K562 (cell line): ENCODE results near the gene CAPRIN2. TPM values are rescaled to one million over a fixed set of nuclear protein-coding genes. Genes with fewer than 3 reads are reported as not detected.

Source experiments
- ATF1 ChIP-seq, 2 experiments: fragments of 450-650 bp in 1 of 2; IDR thresholded peaks; 2 replicates each; pipeline ENCODE4 v1.6.1; 2016; ENCODE audit warnings: missing compliant biosample characterization in 1 of 2, missing genetic modification characterization in 1 of 2
- BCL6 ChIP-seq: fragments of 250-450 bp; sonication (Bioruptor Pico); IDR thresholded peaks from 2 replicates; pipeline ENCODE4 v1.4.0; 2020
- DEAF1 ChIP-seq: fragments of 450-650 bp; formaldehyde crosslinking; IDR thresholded peaks from 2 replicates; pipeline ENCODE4 v1.4.0; 2020; ENCODE audit warnings: mild to moderate bottlenecking, moderate library complexity
- DPF2 ChIP-seq: fragments of 450-650 bp; IDR thresholded peaks from 2 replicates; pipeline ENCODE4 v1.6.1; 2016
- ESRRB ChIP-seq: fragments of 250-450 bp; sonication (Bioruptor Pico); IDR thresholded peaks from 2 replicates; pipeline ENCODE4 v1.5.0; 2020; ENCODE audit warnings: mild to moderate bottlenecking, moderate library complexity, borderline replicate concordance
- GABPB1 ChIP-seq: sonication (generic); formaldehyde crosslinking; IDR thresholded peaks from 2 replicates; pipeline ENCODE4 v1.8.0; 2022; ENCODE audit warnings: mild to moderate bottlenecking, missing genetic modification reagents
- HOXB6 ChIP-seq: fragments of 250-450 bp; sonication (Bioruptor Pico); IDR thresholded peaks from 2 replicates; pipeline ENCODE4 v1.5.1; 2022; ENCODE audit warnings: mild to moderate bottlenecking, borderline replicate concordance
- MBD2 ChIP-seq: sonication (generic); IDR thresholded peaks from 2 replicates; pipeline ENCODE4 v1.6.1; 2016; ENCODE audit warnings: low read depth, borderline replicate concordance
- MTA3 ChIP-seq: fragments of 450-650 bp; formaldehyde crosslinking; IDR thresholded peaks from 2 replicates; pipeline ENCODE4 v1.6.1; 2017; ENCODE audit warnings: mild to moderate bottlenecking, borderline replicate concordance
- MXD1 ChIP-seq: fragments of 250-450 bp; sonication (Bioruptor Pico); IDR thresholded peaks from 2 replicates; pipeline ENCODE4 v1.8.0; 2021; ENCODE audit warnings: borderline replicate concordance, mild to moderate bottlenecking, moderate library complexity; ENCODE audit not compliant: poor library complexity, severe bottlenecking
- MXI1 ChIP-seq: IDR thresholded peaks from 2 replicates; pipeline ENCODE4 v1.6.1; 2011; ENCODE audit warnings: low read depth, mild to moderate bottlenecking, improper control_type of control experiment, low read length
- RFX1 ChIP-seq: fragments of 450-650 bp; IDR thresholded peaks from 2 replicates; pipeline ENCODE4 v1.6.1; 2016; ENCODE audit warnings: mild to moderate bottlenecking, moderate library complexity
- SIX5 ChIP-seq, 2 experiments: IDR thresholded peaks; 2 replicates each; pipeline ENCODE4 v1.6.1; 2011; ENCODE audit warnings: low read length in 2 of 2, borderline replicate concordance in 1 of 2, low read depth in 1 of 2, mild to moderate bottlenecking in 1 of 2, moderate library complexity in 1 of 2; ENCODE audit not compliant: insufficient read depth in 1 of 2
- SREBF1 ChIP-seq: fragments of 150-350 bp; IDR thresholded peaks from 2 replicates; pipeline ENCODE4 v1.6.1; 2014; ENCODE audit warnings: antibody characterized with exemption, low read depth, low read length, borderline replicate concordance
- XRCC4 ChIP-seq: IDR thresholded peaks from one replicate; pipeline ENCODE4 v1.6.1; 2011; ENCODE audit not compliant: insufficient read depth, insufficient read length; ENCODE audit errors: extremely low read depth
- ZC3H11A ChIP-seq: IDR thresholded peaks from 2 replicates; pipeline ENCODE4 v1.6.1; 2012; ENCODE audit warnings: low read depth, low read length, improper control_type of control experiment
- ZNF232 ChIP-seq: sonication (generic); formaldehyde crosslinking; IDR thresholded peaks from 2 replicates; pipeline ENCODE4 v1.8.0; 2022; ENCODE audit warnings: mild to moderate bottlenecking, missing genetic modification reagents
- ZNF589 ChIP-seq: fragments of 200-800 bp; sonication (Bioruptor generic); IDR thresholded peaks from 2 replicates; pipeline ENCODE4 v1.6.1; 2016; ENCODE audit warnings: low read depth, missing genetic modification characterization, missing compliant biosample characterization
- polyA plus RNA-seq, 8 experiments: library from polyadenylated mRNA; depleted of rRNA in 4 of 8; stranded (reverse) in 5 of 8; unstranded in 3 of 8; fragments of >200 nt; fragmentation: Nextera tagmentation in 2 of 8; fragmentation: Illumina TruSeq in 1 of 8; extraction: Ambion mirVana in 2 of 8; extraction: Trizol in 1 of 8; gene quantifications; 2 replicates each; pipeline versions ENCODE4 v1.2.1 to v1.2.3, GENCODE V29; 2011 to 2014; ENCODE audit warnings: inconsistent platforms in 1 of 8, missing spikeins in 1 of 8
- total RNA-seq, 7 experiments: library from RNA; depleted of rRNA in 6 of 7; stranded (reverse); fragments of >200 nt in 6 of 7; fragmentation: Illumina TruSeq in 2 of 7; extraction: Trizol in 2 of 7; gene quantifications; 2 replicates each; pipeline versions ENCODE4 v1.2.1 to v1.2.3, GENCODE V29; 2011 to 2021; ENCODE audit warnings: low replicate concordance in 1 of 7
- TF ChIP-seq, protein P1 (sequence below), 2 experiments: fragments of 450-650 bp in 1 of 2; sonication (generic) in 1 of 2; formaldehyde crosslinking in 1 of 2; IDR thresholded peaks in 1 of 2; conservative IDR thresholded peaks in 1 of 2; 2 replicates each; pipeline versions ENCODE4 v1.6.1 to v1.8.1; 2016 to 2023; ENCODE audit warnings: mild to moderate bottlenecking in 2 of 2, moderate library complexity in 2 of 2, inconsistent platforms in 1 of 2, missing genetic modification reagents in 1 of 2
- TF ChIP-seq, protein P2 (sequence below): IDR thresholded peaks from 2 replicates; pipeline ENCODE4 v1.6.1; 2016; ENCODE audit warnings: missing genetic modification characterization, missing compliant biosample characterization
- TF ChIP-seq, protein P3 (sequence below): fragments of 450-650 bp; formaldehyde crosslinking; IDR thresholded peaks from 2 replicates; pipeline ENCODE4 v1.4.0; 2020; ENCODE audit warnings: mild to moderate bottlenecking, moderate library complexity

The CAPRIN2 gene
- total and polyA plus RNA-seq, 9 of the 15 experiments (the other 6 are each of a cell fraction or from before 2014, with no cell fraction given), result 2.3 to 14.5 (median 8.9) TPM

GRCh38 chr12:30695199-30696102 is 59.3 kb downstream of the CAPRIN2 start, which contains the start of gene IPO8 (continued):
- TF ChIP-seq, protein P1, sequence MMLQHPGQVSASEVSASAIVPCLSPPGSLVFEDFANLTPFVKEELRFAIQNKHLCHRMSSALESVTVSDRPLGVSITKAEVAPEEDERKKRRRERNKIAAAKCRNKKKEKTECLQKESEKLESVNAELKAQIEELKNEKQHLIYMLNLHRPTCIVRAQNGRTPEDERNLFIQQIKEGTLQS (IDR thresholded peaks at IDR 0.05), result no peak
- TF ChIP-seq, protein P1 (CRISPR knock-in tag; conservative IDR thresholded peaks at IDR 0.05), result no peak
- peak; percentile 66; the same call in 1 of the 2 replicates for TF ChIP-seq MBD2
- TF ChIP-seq ZNF232 (CRISPR knock-in tag), result no peak
- no peak for TF ChIP-seq XRCC4
- TF ChIP-seq MXI1, result no peak
- TF ChIP-seq, protein P2, sequence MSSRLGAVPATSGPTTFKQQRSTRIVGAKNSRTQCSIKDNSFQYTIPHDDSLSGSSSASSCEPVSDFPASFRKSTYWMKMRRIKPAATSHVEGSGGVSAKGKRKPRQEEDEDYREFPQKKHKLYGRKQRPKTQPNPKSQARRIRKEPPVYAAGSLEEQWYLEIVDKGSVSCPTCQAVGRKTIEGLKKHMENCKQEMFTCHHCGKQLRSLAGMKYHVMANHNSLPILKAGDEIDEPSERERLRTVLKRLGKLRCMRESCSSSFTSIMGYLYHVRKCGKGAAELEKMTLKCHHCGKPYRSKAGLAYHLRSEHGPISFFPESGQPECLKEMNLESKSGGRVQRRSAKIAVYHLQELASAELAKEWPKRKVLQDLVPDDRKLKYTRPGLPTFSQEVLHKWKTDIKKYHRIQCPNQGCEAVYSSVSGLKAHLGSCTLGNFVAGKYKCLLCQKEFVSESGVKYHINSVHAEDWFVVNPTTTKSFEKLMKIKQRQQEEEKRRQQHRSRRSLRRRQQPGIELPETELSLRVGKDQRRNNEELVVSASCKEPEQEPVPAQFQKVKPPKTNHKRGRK (tag), result no peak
- no peak for TF ChIP-seq ZC3H11A
- TF ChIP-seq GABPB1 (CRISPR knock-in tag), result no peak; the same call in 1 of the 2 replicates
- TF ChIP-seq BCL6 (CRISPR knock-in tag), result no peak
- TF ChIP-seq ZNF589, result peak; percentile 79
- TF ChIP-seq, protein P3, sequence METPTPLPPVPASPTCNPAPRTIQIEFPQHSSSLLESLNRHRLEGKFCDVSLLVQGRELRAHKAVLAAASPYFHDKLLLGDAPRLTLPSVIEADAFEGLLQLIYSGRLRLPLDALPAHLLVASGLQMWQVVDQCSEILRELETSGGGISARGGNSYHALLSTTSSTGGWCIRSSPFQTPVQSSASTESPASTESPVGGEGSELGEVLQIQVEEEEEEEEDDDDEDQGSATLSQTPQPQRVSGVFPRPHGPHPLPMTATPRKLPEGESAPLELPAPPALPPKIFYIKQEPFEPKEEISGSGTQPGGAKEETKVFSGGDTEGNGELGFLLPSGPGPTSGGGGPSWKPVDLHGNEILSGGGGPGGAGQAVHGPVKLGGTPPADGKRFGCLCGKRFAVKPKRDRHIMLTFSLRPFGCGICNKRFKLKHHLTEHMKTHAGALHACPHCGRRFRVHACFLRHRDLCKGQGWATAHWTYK (CRISPR knock-in tag), result no peak
- no peak for TF ChIP-seq HOXB6 (CRISPR knock-in tag)
- TF ChIP-seq ATF1 (CRISPR knock-in tag; IDR thresholded peaks at IDR 0.05), result no peak
- TF ChIP-seq ATF1 (tag; IDR thresholded peaks at IDR 0.05), result peak; percentile 74
- TF ChIP-seq SREBF1, result no peak
- TF ChIP-seq DEAF1 (CRISPR knock-in tag), result no peak
- peak; percentile 47 to 52; a peak in 3 of 4 replicates for TF ChIP-seq SIX5 (IDR thresholded peaks at IDR 0.05; ENCODE audit: borderline replicate concordance in 1 of 2, insufficient read depth in 1 of 2, low read depth in 1 of 2, low read length in 2 of 2)
- no peak for TF ChIP-seq RFX1
- peak; percentile 28; the same call in 1 of the 2 replicates for TF ChIP-seq MTA3
- TF ChIP-seq ESRRB, result no peak
- peak; percentile 43; the same call in 1 of the 2 replicates for TF ChIP-seq DPF2
- TF ChIP-seq MXD1 (CRISPR knock-in tag), result no peak
